ENCODE measurements around the gene ZCCHC14. TPM values are rescaled to one million over a fixed set of nuclear protein-coding genes. Genes with fewer than 3 reads are reported as not detected.
"Not testable (repeated sequence)": the region's sequence is repeated elsewhere in the genome, so short reads cannot be mapped to it uniquely, and the experiment has no call there.

Gene ZCCHC14
- total RNA-seq, 1 experiment from 2014 or later: 4.7 TPM

- no peak for DNase-seq (ENCODE audit: extremely low read depth, low read depth)
Observed at GRCh38 chr16:87526238-87526947, 33.6 kb upstream of the ZCCHC14 start.

GRCh38 chr16:87525352-87525751 lies 32.5 kb upstream of the ZCCHC14 start:
- no peak for DNase-seq (ENCODE audit: extremely low read depth, low read depth)

DNA sequence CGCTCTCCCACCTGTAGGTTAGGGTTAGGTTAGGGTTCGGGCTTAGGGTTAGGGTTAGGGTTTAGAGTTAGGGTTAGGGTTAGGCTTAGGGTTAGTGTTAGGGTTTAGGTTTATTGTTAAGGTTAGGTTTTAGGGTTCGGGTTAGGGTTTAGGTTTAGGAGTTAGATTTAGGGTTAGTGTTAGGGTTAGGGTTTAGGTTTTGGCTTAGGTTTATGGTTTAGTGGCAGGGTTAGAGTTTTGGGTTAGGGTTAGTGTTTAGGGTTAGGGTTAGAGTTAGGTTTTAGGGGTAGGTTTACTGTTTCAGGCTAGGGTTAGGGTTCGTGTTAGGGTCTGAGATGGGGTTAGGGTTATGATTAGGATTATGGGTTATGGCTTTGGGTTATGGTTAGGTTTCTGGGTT lies 31.6 kb upstream of the ZCCHC14 start:
- DNase-seq (ENCODE audit: extremely low read depth, low read depth): no peak

- DNase-seq (ENCODE audit: extremely low read depth, low read depth): not testable (repeated sequence)
Observed at GRCh38 chr16:87523605-87524004, 30.8 kb upstream of the ZCCHC14 start.

DNA sequence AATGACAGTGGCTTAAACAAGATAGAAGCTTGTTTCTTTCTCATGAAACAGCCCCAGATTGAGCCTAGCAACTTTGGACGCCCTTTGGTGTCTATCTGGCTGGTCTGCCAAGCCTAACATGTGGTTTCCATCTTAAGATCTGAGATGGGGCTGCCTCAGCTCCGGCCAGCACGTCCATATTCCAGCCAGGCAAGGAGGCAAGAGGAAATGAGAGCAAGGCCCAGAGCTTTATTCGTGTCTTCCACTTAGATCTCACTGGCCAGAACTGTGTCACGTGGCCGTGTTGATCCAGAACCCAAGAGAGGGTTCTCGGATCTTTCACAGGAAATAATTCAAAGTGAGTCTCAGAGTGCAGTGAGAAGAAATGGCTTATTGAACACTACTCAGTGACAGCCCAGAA lies 28.9 kb upstream of the ZCCHC14 start:
- DNase-seq (ENCODE audit: extremely low read depth, low read depth): not testable (repeated sequence)

GRCh38 chr16:87519170-87519569 lies 26.3 kb upstream of the ZCCHC14 start:
- DNase-seq (ENCODE audit: extremely low read depth, low read depth): not testable (repeated sequence)

DNA sequence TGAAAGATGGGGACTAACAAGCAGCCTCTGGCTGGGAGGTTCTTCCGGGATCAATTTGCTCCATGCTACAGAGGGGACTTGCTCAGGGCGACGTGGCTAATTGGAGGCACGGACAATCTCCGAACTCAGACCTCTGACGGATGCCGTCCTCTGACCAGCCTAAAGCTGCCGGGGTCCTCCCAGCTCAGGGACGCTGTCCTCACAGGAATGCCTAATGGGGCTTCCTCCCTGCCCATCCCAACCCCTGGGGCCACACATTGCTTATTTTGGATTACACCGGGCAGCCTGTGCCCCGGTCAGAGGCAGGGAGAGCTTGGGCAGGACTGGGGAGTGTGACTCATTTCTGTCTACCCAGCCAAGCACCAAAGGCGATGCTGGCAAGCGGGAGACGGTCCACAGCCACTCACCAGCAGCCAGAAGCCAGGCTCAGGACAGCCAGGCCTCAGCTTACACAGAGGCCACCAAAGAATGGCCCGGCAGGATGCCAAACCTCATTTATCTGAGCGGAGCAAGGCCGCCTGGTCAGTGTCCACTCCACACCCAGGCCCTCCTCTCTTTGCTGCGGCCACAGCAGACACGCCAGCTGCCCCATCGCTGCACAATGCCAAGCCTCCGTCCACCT lies 25.7 kb upstream of the ZCCHC14 start:
- not testable (repeated sequence) for DNase-seq (ENCODE audit: extremely low read depth, low read depth)

DNA sequence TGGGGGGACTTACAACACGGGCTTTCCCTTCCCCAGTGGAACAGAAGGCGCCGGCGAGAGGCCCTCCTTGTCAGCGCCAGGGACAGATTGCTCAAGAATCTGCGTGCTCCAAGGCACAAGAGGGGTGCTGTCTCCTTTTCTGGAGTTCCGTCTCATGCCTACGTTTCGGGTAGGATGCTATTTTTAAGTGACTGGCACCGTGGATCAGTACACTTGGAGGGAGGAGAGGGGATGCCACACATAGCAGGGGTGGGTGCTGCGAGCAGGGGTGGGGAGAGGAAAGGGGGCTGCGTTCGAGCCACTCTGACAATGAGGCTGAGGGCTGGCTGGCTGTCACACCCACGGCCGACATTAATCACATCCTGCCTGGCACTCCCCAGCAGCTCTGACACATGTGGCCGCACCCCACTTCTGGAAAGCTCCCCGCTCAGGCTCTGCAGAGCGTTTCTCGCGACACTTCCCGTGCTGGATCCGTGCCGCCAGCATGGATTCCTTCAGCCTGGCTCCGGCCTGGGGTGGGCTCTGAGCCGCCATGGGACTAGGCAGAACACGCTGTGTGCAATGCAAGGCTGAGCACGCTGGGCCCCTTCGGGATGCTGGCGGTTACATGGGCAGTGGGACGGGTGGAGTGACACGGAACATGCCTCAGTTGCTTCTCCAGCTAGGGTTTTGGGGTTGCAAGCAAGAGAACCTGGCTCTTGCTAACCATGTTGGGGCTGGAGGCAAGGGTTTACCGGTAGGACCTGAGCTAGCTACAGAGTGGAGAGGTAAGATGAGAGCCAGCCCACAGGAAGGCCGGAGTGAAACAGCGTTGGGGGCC lies 25.0 kb upstream of the ZCCHC14 start:
- not testable (repeated sequence) for DNase-seq (ENCODE audit: extremely low read depth, low read depth)

DNA sequence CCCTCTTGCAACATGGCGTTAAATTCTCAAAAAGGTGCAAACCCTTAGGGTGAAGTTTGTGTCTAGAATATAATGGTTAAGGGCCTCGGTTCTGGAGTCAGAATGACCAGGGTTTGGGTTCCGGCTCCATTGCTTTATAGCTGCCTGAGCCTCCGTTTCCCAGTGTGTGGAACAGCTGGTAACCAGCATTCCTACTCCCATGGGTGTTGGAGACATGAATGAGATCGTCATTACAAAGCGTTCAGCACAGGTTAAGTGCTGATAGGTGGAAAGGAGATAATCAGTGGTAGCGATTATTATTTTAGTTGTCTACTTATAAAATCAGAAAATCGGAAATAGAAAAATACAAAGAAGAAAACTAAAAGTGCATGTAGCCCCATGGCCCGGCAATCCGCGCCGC lies 23.5 kb upstream of the ZCCHC14 start:
- no peak for DNase-seq (ENCODE audit: extremely low read depth, low read depth)

GRCh38 chr16:87515475-87516330 lies 22.9 kb upstream of the ZCCHC14 start:
- no peak for DNase-seq (ENCODE audit: extremely low read depth, low read depth)

DNA sequence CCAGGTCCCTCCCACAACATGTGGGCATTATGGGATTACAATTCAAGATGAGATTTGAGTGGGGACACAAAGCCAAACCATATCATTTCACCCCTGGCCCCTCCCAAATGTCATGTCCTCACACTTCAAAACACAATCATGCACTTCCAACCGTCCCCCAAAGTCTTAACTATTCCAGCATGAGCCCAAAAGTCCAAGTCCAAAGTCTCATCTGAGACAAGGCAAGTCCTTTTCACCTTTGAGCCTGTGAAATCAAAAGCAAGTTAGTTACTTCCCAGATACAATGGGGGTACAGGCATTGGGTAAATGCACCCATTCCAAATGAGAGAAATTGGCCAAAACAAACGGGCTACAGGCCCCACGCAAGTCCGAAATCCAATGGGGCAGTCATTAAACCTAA lies 17.0 kb upstream of the ZCCHC14 start:
- DNase-seq (ENCODE audit: extremely low read depth, low read depth): not testable (repeated sequence)

GRCh38 chr16:87507351-87508069 lies 14.7 kb upstream of the ZCCHC14 start:
- DNase-seq (ENCODE audit: extremely low read depth, low read depth): no peak

GRCh38 chr16:87506423-87507350 lies 13.9 kb upstream of the ZCCHC14 start:
- DNase-seq (ENCODE audit: extremely low read depth, low read depth): no peak

GRCh38 chr16:87505834-87506233 lies 13.0 kb upstream of the ZCCHC14 start:
- no peak for DNase-seq (ENCODE audit: extremely low read depth, low read depth)

GRCh38 chr16:87503232-87503937 lies 10.6 kb upstream of the ZCCHC14 start:
- not testable (repeated sequence) for DNase-seq (ENCODE audit: extremely low read depth, low read depth)

- no peak for DNase-seq (ENCODE audit: extremely low read depth, low read depth)
Observed at GRCh38 chr16:87502308-87502969, 9.6 kb upstream of the ZCCHC14 start.

DNA sequence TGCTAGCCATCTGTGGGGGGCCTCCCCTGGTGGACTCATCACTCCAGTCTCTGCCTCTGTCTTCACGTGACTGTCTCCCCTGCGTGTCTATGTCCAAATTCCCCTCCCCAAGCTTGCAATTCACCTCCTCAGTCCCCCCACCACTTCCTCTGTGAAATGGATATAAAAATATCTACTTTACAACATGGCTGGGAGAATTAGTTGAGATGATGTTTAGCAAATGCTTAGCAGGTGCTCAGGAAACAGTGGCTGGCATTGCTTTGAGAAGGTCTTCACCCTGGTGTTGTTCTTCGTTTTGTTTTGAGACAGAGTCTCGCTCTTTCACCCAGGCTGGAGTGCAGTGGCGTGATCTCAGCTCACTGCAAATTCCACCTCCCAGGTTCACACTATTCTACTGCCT lies 8.3 kb upstream of the ZCCHC14 start:
- no peak for DNase-seq (ENCODE audit: extremely low read depth, low read depth)

- DNase-seq (ENCODE audit: extremely low read depth, low read depth): peak; percentile 19
Observed at GRCh38 chr16:87499189-87499486, 6.3 kb upstream of the ZCCHC14 start.

Data from NCI-H460 (cell line).